ENCODE data around the gene HCST. TPM values are rescaled to one million over a fixed set of nuclear protein-coding genes. Genes with fewer than 3 reads are reported as not detected.

The HCST gene, protein sequence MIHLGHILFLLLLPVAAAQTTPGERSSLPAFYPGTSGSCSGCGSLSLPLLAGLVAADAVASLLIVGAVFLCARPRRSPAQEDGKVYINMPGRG
- 1 to 10 TPM in 2 of 4 donors, not detected in 2; 1.2 to 1.5 TPM for total RNA-seq

DNA sequence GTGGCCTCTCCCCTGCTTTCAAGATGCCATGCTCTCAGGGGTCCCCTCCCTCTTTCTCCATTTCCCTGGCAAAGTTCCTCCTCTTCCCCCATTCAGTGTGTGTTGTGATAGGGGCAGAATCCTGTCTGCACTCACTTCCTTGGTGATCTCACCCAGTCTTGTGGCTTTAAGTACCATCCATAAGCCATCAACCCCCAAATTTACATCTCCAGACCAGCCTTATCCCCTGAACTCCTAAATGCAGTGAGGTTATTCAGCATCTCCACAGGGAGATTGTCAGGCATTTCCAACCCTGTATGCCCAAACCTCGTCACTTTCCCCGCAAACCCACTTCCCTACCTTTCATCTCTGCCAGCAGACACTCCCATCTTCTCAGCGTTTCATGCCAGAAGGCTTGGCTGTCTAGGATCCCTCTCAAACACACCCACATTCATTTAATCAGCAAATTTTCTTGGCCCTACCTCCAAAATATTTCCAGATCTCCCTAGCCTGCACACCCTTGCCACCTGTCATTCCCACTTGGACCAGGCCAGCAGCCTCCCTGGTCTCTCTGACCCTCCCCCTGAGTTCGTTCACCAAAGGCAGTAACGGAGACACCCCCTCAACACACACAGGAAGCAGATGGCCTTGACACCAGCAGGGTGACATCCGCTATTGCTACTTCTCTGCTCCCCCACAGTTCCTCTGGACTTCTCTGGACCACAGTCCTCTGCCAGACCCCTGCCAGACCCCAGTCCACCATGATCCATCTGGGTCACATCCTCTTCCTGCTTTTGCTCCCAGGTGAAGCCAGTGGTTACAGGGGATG lies at the start of gene HCST:
Gene HCST (plus strand): TSS at position 676 of the 808 bp plus-strand sequence. CDS start 65 bp downstream, at position 741.
- Histone ChIP-seq H3K27me3 (peaks cover 0 to 3% (median 0%) of the 10 kb centered on the region in 3 donors), H3K36me3 (no peaks in the 10 kb centered on the region), H3K9me3 (no peaks in the 10 kb centered on the region), H3K27ac (peak within 1 kb of the TSS in 1 of 4 donors; percentile 79), H3K4me3 (no peak within 1 kb of the TSS), H3K4me1 (peaks cover 9 to 21% of the 10 kb centered on the region in 2 donors)
- TF ChIP-seq, protein P1, sequence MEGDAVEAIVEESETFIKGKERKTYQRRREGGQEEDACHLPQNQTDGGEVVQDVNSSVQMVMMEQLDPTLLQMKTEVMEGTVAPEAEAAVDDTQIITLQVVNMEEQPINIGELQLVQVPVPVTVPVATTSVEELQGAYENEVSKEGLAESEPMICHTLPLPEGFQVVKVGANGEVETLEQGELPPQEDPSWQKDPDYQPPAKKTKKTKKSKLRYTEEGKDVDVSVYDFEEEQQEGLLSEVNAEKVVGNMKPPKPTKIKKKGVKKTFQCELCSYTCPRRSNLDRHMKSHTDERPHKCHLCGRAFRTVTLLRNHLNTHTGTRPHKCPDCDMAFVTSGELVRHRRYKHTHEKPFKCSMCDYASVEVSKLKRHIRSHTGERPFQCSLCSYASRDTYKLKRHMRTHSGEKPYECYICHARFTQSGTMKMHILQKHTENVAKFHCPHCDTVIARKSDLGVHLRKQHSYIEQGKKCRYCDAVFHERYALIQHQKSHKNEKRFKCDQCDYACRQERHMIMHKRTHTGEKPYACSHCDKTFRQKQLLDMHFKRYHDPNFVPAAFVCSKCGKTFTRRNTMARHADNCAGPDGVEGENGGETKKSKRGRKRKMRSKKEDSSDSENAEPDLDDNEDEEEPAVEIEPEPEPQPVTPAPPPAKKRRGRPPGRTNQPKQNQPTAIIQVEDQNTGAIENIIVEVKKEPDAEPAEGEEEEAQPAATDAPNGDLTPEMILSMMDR (IDR thresholded peaks at IDR 0.05 in 4 of 5, conservative IDR thresholded peaks at IDR 0.05 in 1 of 5): no peak
- intact Hi-C loops (cut with DNase I; ENCODE audit: low total_unique reads) (no loop called here), in situ Hi-C loops (cut with MboI; ENCODE audit: low sequenced_read_pairs in 4 of 4) (no loop called here)
- ATAC-seq (no peak), DNase-seq (no peak)

DNA sequence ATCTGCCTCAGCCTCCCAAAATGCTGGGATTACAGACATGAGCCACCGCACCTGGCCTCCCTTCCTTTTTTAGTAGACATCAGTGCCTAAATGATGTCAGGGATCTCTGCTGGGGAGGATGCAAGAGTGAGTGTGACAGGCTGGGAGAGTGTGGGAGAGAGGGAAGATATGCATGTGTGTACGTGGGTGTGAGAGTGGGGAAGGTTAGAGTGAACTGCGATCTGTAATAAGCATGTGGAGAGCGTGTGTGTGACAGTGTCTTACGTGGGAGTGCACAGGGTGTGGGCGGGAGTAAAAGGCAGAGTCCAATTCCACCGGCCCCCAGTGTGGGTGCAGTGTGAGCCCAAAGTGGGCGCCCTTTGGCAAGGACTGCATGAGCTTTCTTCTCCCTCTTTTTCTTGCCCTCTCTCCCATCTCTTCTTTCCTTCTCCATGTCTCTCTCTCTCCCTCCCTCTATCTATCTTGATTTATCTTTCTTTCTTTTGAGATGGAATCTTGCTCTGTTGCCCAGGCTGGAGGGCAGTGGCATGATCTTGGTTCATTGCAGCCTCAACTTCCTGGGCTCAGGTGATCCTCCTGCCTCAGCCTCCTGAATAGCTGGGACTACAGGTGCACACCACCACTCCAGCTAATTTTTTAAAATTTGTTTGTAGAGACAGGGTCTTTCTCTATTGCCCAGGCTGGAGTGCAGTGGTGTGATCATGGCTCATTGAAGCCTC lies 49.1 kb upstream of the HCST start:
- Histone ChIP-seq H3K4me1 (peaks cover 0 to 3% of the 10 kb centered on the region in 2 donors), H3K9me3 (no peaks in the 10 kb centered on the region), H3K36me3 (no peaks in the 10 kb centered on the region), H3K4me3 (no peak overlapping the region), H3K27me3 (peaks cover 58 to 71% (median 70%) of the 10 kb centered on the region in 3 donors), H3K27ac (no peak overlapping the region)
- intact Hi-C loops (cut with DNase I; ENCODE audit: low total_unique reads): no loop called here
- no peak for ATAC-seq
- in situ Hi-C loops (cut with MboI; ENCODE audit: low sequenced_read_pairs in 4 of 4): no loop called here
- DNase-seq: no peak
- TF ChIP-seq POLR2A (IDR thresholded peaks at IDR 0.05): no peak
- TF ChIP-seq, protein P1 (IDR thresholded peaks at IDR 0.05 in 4 of 5, conservative IDR thresholded peaks at IDR 0.05 in 1 of 5): no peak

DNA sequence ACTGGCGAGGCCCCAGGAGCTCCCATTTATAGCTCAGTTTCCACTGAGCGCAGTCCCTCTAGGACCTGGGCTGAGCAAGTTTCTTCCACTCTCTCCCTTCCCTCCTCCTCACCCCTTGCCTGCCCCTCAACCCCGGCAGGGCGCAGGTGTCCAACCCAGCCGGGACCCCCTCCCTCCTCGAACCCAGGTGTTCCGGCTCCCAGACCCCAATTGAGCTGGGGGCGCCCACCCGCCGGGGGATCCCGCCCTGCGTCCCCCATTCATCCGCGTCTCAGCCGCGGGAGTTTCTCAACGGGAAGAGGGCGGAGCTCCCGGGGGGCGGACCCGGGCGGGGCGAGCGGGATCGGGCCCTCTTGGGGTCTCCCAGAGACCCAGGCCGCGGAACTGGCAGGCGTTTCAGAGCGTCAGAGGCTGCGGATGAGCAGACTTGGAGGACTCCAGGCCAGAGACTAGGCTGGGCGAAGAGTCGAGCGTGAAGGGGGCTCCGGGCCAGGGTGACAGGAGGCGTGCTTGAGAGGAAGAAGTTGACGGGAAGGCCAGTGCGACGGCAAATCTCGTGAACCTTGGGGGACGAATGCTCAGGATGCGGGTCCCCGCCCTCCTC lies 45.7 kb upstream of the HCST start, which contains the start of gene KIRREL2:
Gene KIRREL2 (plus strand): TSS at position 366 of the 604 bp plus-strand sequence. CDS start 209 bp downstream, at position 575.
- H3K4me1 ChIP-seq: peaks cover 0 to 3% of the 10 kb centered on the region in 2 donors
- H3K27ac ChIP-seq: no peak within 1 kb of the TSS
- TF ChIP-seq POLR2A (IDR thresholded peaks at IDR 0.05): no peak
- TF ChIP-seq, protein P1 (IDR thresholded peaks at IDR 0.05 in 4 of 5, conservative IDR thresholded peaks at IDR 0.05 in 1 of 5): no peak
- no peak for DNase-seq
- H3K4me3 ChIP-seq: peak within 1 kb of the TSS; percentile 28 to 54 (median 47)
- no peaks in the 10 kb centered on the region for H3K9me3 ChIP-seq
- in situ Hi-C loops (cut with MboI; ENCODE audit: low sequenced_read_pairs in 4 of 4): no loop called here
- no peaks in the 10 kb centered on the region for H3K36me3 ChIP-seq
- no peak for ATAC-seq
- H3K27me3 ChIP-seq: peaks cover 61 to 81% (median 64%) of the 10 kb centered on the region in 3 donors
- intact Hi-C loops (cut with DNase I; ENCODE audit: low total_unique reads): no loop called here

DNA sequence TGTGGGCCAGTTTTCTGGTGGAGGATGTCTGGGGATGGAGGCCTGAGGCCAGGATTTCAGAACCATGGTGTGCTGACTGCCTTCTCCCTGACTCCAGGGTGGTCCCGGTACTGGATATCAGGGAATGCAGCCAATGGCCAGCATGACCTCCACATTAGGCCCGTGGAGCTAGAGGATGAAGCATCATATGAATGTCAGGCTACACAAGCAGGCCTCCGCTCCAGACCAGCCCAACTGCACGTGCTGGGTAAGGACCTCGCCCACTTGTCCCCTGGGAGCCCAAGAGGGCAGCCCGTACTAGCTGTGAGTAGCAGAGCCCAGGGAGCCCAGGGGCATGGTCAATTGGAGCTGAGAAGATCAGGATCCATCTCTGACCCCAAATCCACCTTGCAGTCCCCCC lies 44.0 kb upstream of the HCST start:
- Histone ChIP-seq H3K9me3 (no peaks in the 10 kb centered on the region), H3K4me1 (peaks cover 0 to 3% of the 10 kb centered on the region in 2 donors), H3K27ac (no peak overlapping the region), H3K4me3 (no peak overlapping the region), H3K36me3 (no peaks in the 10 kb centered on the region), H3K27me3 (peaks cover 59 to 92% (median 77%) of the 10 kb centered on the region in 3 donors)
- in situ Hi-C loops (cut with MboI; ENCODE audit: low sequenced_read_pairs in 4 of 4): no loop called here
- intact Hi-C loops (cut with DNase I; ENCODE audit: low total_unique reads): no loop called here
- no peak for DNase-seq
- TF ChIP-seq, protein P1 (IDR thresholded peaks at IDR 0.05 in 4 of 5, conservative IDR thresholded peaks at IDR 0.05 in 1 of 5): no peak
- TF ChIP-seq POLR2A (IDR thresholded peaks at IDR 0.05): no peak
- ATAC-seq: no peak
